Right cardiac atrium (tissue), 5 donors: ENCODE data around the gene AGBL4. TPM values are rescaled to one million over a fixed set of nuclear protein-coding genes. Genes with fewer than 3 reads are reported as not detected.
A peak's percentile ranks its signal among the peaks of the same experiment; 100 is the strongest.

Experiments
- ATAC-seq, 2 donors: fragments of 200-7000 bp; cut with Tn5 transposase; one replicate each; pipeline versions ENCODE4 v1.8.0 to v1.9.1; 2020; ENCODE audit warnings: moderate library complexity in 2 of 2, mild to moderate bottlenecking in 1 of 2
- DNase-seq, 3 donors: peaks; one replicate each; pipeline ENCODE4 v3.0.0-alpha.2; 2020
- H3K27ac ChIP-seq: one replicate; pipeline ENCODE4 v1.5.1; 2013; ENCODE audit warnings: mild to moderate bottlenecking, low read length, control low read depth, moderate library complexity
- H3K27me3 ChIP-seq: one replicate; pipeline ENCODE4 v1.6.1; 2013; ENCODE audit not compliant: control insufficient read depth, insufficient read depth
- H3K4me1 ChIP-seq: one replicate; pipeline ENCODE4 v1.6.1; 2013; ENCODE audit warnings: low read length; ENCODE audit not compliant: control insufficient read depth, insufficient read depth
- H3K4me3 ChIP-seq: one replicate; pipeline ENCODE4 v1.5.1; 2013; ENCODE audit warnings: low read length, control low read depth
- H3K9me3 ChIP-seq: one replicate; pipeline ENCODE4 v1.6.1; 2013; ENCODE audit warnings: low read length; ENCODE audit not compliant: control insufficient read depth
- WGBS: extraction: QIAGEN DNeasy Blood & Tissue Kit; methylation state at CpG from one replicate; pipeline ENCODE4 v1.1.7; 2013; 5-methylcytosine and 5-hydroxymethylcytosine counted together
- intact Hi-C, 4 donors: fragments of 100-400 bp; cut with DNase I; formaldehyde crosslinking; loops; one replicate each; pipeline versions ENCODE4 v1.11.0 to v1.14.0; 2022 to 2023
- polyA plus RNA-seq: library from polyadenylated mRNA; stranded (reverse); fragments of 200-250 nt; gene quantifications from one replicate; pipeline ENCODE4 v1.2.3, GENCODE V29; 2013
- total RNA-seq, 4 donors: library from RNA; stranded (reverse); fragmentation: NEBNext Ultra II Directional; extraction: Animal tissue kit (Norgen Biotek cat#: 25700); gene quantifications; one replicate each; pipeline ENCODE4 v1.2.1, GENCODE V29; 2021
- donor health status: healthy with polysubstance abuse.
- donor health status: DM: no; HTN: yes; CAD: no.
- donor health status: DM: no; HTN: no; CAD: no.
- donor health status: DM: no; HTN: yes; CAD: no; lungs with severe emphysema.
- donor health status: DM: yes; HTN: yes; CAD: no.

Gene AGBL4
- total and polyA plus RNA-seq, 5 donors, result 1.1 to 4.3 (median 4.0) TPM

DNA sequence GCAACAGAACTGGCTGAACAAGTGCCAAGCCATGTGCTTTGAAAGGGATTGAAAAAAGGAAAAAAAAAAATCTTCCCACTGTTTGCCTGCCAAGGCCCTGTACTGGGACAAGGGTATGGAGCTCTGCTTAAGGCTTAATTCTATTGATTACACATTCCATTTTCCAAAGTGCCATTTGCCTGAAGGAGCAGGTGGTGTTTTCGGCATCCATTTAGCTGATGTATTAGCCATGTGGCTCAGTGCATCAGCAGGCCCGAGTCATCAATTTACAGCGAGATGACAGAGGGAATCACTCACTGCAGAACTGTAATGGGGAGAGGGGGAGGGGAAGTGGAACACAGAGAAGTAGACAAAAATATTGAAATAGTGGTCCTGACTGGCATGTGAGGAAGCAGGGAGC, 1102.9 kb downstream of the AGBL4 start:
- 86% methylated on average over 3 of the region's 3 CpGs for WGBS
- no peak overlapping the region for H3K4me3 ChIP-seq
- H3K27ac ChIP-seq, result no peak overlapping the region
- no peak for ATAC-seq
- no peak for DNase-seq
- no peaks in the 10 kb centered on the region for H3K27me3 ChIP-seq
- H3K4me1 ChIP-seq, result no peaks in the 10 kb centered on the region
- H3K9me3 ChIP-seq, result no peaks in the 10 kb centered on the region
- intact Hi-C loops, result no loop called here

DNA sequence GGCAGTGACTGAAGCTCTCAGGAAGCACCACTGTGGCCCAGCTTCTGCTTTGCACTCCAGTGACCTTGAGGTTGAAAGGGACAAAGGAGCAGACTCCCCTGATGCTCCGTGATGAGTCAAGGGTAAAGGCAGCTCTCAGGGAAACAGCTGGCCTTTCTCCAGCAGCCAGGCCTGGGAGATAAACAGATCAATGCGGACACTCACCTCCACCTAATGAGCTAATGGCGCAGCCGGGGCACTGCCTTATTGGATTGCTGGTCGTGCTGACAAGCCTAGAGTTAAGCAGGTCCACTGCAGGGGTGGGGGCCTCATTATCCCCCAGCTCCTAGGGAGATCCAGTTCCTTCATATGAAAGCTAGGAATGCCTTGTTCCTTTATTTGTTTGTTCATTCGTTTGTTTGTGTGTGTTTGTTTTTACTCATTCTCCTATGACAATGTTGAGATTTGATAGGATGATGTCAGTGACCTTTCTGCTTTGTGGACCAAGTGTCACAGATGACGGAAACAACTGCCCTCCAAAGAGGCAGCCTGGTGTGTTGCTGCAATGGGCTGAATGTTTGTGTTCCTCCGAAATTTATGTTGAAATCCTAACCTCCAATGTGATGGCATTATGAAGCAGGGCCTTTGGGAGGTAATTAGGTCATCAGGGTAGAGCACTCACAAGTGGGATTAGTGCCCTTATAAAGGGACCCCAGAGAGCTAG, 1105.7 kb downstream of the AGBL4 start:
- Histone ChIP-seq H3K9me3 (no peaks in the 10 kb centered on the region), H3K4me3 (no peak overlapping the region), H3K27me3 (no peaks in the 10 kb centered on the region), H3K27ac (no peak overlapping the region), H3K4me1 (no peaks in the 10 kb centered on the region)
- ATAC-seq (no peak), DNase-seq (no peak)
- WGBS, result 75% methylated on average over 8 of the region's 8 CpGs
- intact Hi-C loops, result no loop called here

DNA sequence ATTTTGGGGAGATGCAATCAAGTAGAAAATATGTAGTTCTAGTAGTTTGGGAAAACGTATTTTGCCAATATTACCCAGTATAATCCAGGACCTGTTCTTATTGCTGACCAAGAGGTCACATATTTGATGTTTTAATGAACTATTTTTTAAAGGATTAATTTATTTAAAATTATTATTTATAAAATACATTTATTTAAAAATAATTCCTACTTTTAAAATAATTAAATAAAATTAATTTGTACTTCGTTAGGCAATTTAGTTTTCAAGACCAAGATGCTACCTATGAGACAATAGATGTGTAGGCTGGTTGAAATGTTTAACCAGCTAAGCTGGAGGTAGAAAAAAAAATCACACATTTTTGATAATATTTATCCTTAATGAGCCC, 1106.7 kb downstream of the AGBL4 start:
- 93% methylated on average over 2 of the region's 2 CpGs for WGBS
- intact Hi-C loops, result no loop called here
- Histone ChIP-seq H3K27me3 (no peaks in the 10 kb centered on the region), H3K9me3 (no peaks in the 10 kb centered on the region), H3K4me1 (no peaks in the 10 kb centered on the region), H3K27ac (no peak overlapping the region), H3K4me3 (no peak overlapping the region)
- ATAC-seq, result no peak
- DNase-seq, result no peak

DNA sequence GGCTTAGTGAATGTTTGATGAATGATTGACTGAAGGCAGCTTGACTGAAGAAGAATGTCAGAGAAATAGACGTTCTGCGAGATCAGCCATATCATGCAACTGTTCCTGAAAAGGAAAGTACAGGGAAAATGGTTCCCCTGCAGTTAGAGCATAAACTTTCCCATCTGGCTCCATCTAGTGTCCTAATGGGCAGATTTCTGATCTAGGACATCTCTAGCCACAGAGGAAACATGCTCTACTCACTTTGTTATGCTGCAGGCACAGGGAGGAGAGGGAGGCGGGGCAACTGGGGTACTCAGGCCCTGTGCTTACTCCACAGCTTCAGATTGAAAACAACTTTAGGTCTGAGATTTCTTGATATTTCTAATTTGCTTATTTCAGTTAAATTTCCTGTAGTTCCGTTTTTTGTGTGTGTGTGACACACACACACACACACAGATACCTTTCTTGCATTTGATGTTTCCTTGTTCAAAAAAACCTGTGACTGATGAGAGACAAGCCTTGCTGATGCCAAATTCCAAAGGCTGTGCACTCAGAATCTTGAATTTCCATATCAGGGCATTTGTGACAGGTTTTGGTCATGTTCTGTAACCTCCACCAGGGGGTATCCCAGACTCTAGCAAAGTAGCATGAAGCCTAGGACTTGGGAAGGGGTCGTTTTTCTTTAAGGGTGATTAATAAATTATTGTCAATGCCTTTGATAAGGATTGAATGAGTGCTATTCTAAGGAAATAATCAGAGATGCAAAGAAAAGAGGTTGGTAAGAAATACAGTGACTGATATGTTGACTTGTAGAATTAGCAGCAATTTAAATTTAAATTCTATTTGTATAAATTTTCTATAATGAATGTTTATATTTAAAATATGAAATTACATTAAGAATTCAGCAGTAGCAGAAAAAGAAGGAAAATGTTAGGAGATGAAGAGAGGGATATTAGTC, 1107.4 kb downstream of the AGBL4 start:
- no peak overlapping the region for H3K27ac ChIP-seq
- WGBS, result 28% methylated on average over 5 of the region's 5 CpGs
- H3K9me3 ChIP-seq, result no peaks in the 10 kb centered on the region
- peak in 1 of 2 donors; percentile 26 for ATAC-seq
- no peak for DNase-seq
- intact Hi-C loops, result no loop called here
- H3K4me3 ChIP-seq, result no peak overlapping the region
- no peaks in the 10 kb centered on the region for H3K4me1 ChIP-seq
- no peaks in the 10 kb centered on the region for H3K27me3 ChIP-seq

DNA sequence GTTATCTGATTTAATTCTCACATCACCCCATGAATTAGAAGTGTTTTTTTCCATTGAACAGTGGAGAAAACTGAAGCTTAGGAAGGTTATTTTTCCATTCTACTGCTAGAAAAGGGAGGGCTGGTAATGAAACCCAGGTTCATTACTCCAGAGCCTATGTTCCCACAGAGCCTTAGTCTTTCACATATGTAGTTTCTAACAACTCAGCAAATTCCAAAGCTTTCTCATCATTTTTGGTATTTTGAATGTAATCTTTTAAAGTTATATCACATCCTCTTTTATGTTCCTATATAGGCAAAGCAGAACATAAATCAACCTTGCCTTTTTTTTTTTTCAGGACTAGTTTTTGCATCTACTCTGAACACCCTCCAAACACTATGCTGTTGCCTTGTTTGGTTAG, 1115.1 kb downstream of the AGBL4 start:
- H3K27ac ChIP-seq, result no peak overlapping the region

DNA sequence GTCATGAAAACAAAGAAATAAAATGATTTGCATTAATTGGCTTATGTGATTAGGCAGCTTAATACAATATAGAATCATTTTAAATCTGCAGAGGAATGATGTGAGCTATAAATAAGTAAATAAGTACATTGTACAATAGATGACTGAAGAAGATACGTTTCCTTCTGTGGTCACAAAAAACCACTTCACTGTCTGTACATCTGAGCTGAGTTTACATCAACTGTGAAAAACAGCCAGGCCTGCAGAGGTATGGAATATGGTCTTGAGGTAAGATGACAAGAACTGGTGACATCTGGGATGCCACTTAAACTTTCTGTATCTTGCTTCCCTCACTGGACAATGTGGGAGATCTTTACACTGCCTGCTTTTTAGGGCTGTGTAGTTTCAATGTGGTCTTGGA, 1117.0 kb downstream of the AGBL4 start:
- Histone ChIP-seq H3K4me3 (no peak overlapping the region), H3K27ac (no peak overlapping the region), H3K27me3 (no peaks in the 10 kb centered on the region), H3K4me1 (no peaks in the 10 kb centered on the region), H3K9me3 (no peaks in the 10 kb centered on the region)
- WGBS, result 76% methylated on average over 1 of the region's 1 CpG
- ATAC-seq, result no peak
- no peak for DNase-seq
- intact Hi-C loops, result no loop called here

More for the DNA sequence above, 1115.1 kb downstream of the AGBL4 start:
- no peaks in the 10 kb centered on the region for H3K9me3 ChIP-seq
- H3K4me3 ChIP-seq, result no peak overlapping the region
- no peak for ATAC-seq
- H3K27me3 ChIP-seq, result no peaks in the 10 kb centered on the region
- intact Hi-C loops, result no loop called here
- H3K4me1 ChIP-seq, result no peaks in the 10 kb centered on the region
- DNase-seq, result no peak

DNA sequence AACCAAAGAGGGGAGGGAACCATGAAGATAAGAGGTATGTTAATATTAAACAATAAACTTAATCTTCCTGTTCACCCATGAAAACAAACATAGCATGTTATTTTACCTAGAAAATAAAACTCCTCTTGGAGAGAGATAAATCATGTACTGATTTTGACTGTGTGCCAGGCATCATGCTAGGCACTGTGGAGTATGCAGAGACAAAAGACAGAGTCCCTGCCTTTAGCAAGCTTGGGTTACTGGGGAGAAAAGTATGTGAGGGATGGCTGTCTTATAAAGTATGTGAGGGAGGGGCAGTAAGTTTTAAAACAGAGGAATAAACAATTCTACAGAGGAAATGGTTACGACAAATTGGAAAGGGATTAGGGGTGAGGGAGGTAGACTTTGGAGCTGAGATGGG, 1117.6 kb downstream of the AGBL4 start:
- DNase-seq (no peak), ATAC-seq (no peak)
- H3K9me3 ChIP-seq, result no peaks in the 10 kb centered on the region
- intact Hi-C loops, result no loop called here
- H3K4me1 ChIP-seq, result no peaks in the 10 kb centered on the region
- no peak overlapping the region for H3K27ac ChIP-seq
- no peak overlapping the region for H3K4me3 ChIP-seq
- H3K27me3 ChIP-seq, result no peaks in the 10 kb centered on the region
- 83% methylated on average over 1 of the region's 1 CpG for WGBS

DNA sequence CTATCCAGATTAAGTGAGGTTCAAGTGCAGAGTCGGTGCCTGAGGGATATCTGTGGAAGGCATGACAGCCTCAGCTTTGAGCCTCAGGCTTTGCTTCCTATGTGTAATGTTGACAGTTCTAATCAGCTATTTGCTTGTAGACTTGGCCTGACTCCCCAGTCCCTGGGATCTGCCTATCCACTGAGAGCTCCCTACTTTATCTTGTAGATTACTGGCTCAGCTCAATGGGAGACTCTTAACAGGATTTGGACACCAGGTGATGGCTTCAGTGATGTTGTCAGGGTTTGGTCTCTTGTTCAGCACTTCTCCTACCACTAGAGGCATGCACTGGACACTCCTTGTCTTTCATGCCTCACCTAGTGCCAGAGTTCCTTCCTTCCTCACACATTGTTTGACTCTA, 1120.5 kb downstream of the AGBL4 start:
- intact Hi-C loops, result no loop called here
- 46% methylated on average over 1 of the region's 1 CpG for WGBS
- ATAC-seq, result no peak
- no peak for DNase-seq
- H3K9me3 ChIP-seq, result no peaks in the 10 kb centered on the region
- no peaks in the 10 kb centered on the region for H3K27me3 ChIP-seq
- no peaks in the 10 kb centered on the region for H3K4me1 ChIP-seq
- no peak overlapping the region for H3K27ac ChIP-seq
- no peak overlapping the region for H3K4me3 ChIP-seq

DNA sequence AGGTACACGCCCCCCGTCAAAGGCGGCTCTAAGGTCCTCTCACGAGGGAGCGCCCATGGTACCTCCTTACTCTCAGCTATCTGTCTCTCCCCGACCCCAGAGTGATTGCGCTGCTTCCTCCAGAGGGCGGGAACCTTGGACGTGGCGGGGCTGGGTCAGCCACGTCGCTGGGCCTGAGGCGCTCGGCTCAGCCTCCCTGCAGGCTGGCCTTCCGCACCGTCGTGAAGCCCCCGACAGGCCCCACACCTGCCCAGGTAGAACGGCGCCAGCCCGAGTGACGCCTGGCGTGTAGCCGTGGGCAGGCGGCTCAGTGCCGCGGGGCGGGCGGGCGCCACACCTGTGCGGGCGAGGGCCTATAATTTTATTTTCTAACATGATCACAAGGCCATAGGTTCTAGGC, 1124.9 kb downstream of the AGBL4 start:
- Histone ChIP-seq H3K9me3 (no peaks in the 10 kb centered on the region), H3K4me3 (no peak overlapping the region), H3K27me3 (no peaks in the 10 kb centered on the region), H3K27ac (no peak overlapping the region), H3K4me1 (no peaks in the 10 kb centered on the region)
- WGBS, result 77% methylated on average over 32 of the region's 32 CpGs
- intact Hi-C loops, result no loop called here
- DNase-seq (no peak), ATAC-seq (no peak)

DNA sequence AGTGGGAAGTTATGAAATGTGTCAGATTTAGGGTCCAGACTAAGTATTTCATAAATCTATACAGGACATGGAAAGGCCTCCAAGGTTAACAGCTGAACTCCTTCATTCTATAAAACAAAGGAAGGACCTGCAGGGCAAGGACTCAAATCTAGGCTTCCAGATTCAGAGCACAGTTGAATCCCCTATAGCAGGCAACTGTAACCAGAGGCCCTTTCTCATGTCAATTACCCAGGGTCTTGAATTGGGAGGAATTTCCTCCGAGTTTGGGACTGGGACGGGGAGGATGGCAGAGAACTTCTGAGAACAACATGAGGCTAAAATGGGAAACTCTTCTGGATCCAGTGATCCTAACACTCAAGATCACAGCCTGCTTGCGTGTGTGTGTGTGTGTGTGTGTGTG, 1134.1 kb downstream of the AGBL4 start:
- DNase-seq, result no peak
- no peak for ATAC-seq
- 66% methylated on average over 3 of the region's 3 CpGs for WGBS
- Histone ChIP-seq H3K27me3 (no peaks in the 10 kb centered on the region), H3K9me3 (no peaks in the 10 kb centered on the region), H3K27ac (no peak overlapping the region), H3K4me3 (no peak overlapping the region), H3K4me1 (no peaks in the 10 kb centered on the region)
- intact Hi-C loops, result no loop called here

DNA sequence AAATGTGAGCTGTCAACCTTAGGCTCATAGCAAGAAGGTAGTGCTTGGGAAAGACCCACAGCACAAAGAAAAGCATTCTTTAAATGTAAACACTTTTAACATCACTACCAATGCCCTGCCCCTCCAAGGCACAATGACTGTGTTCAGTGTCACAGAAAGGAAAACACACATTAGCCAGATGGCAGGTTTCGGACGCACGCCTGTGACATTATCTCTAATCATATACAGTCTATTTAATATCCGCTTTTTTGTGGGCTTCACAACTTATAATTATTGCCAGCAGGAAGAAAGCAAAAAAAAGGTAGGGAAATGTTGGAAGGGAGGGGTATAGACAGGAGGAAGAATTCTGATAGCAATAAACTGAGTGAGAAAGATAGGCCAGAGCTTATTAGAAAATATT, 1134.7 kb downstream of the AGBL4 start:
- 51% methylated on average over 4 of the region's 4 CpGs for WGBS
- ATAC-seq, result no peak

More for the DNA sequence above, 1134.7 kb downstream of the AGBL4 start:
- no peaks in the 10 kb centered on the region for H3K9me3 ChIP-seq
- no peaks in the 10 kb centered on the region for H3K4me1 ChIP-seq
- no peak overlapping the region for H3K27ac ChIP-seq
- DNase-seq, result no peak
- H3K27me3 ChIP-seq, result no peaks in the 10 kb centered on the region
- H3K4me3 ChIP-seq, result no peak overlapping the region
- intact Hi-C loops, result no loop called here
